ENCODE measurements around the gene DCT.

GRCh38 chr13:94495806-94496205 is 16.3 kb upstream of the DCT start:
- TF ChIP-seq, protein P1, sequence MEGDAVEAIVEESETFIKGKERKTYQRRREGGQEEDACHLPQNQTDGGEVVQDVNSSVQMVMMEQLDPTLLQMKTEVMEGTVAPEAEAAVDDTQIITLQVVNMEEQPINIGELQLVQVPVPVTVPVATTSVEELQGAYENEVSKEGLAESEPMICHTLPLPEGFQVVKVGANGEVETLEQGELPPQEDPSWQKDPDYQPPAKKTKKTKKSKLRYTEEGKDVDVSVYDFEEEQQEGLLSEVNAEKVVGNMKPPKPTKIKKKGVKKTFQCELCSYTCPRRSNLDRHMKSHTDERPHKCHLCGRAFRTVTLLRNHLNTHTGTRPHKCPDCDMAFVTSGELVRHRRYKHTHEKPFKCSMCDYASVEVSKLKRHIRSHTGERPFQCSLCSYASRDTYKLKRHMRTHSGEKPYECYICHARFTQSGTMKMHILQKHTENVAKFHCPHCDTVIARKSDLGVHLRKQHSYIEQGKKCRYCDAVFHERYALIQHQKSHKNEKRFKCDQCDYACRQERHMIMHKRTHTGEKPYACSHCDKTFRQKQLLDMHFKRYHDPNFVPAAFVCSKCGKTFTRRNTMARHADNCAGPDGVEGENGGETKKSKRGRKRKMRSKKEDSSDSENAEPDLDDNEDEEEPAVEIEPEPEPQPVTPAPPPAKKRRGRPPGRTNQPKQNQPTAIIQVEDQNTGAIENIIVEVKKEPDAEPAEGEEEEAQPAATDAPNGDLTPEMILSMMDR (IDR thresholded peaks at IDR 0.05; ENCODE audit: low read depth, low read length) = no peak
- TF ChIP-seq MYC (IDR thresholded peaks at IDR 0.05; ENCODE audit: low read depth, low read length) (no peak), POLR2A (IDR thresholded peaks at IDR 0.05; ENCODE audit: extremely low read depth, insufficient read length) (no peak)

Measured in NB4 (cell line).